ENCODE measurements around the gene TUNAR.

The TUNAR gene

DNA sequence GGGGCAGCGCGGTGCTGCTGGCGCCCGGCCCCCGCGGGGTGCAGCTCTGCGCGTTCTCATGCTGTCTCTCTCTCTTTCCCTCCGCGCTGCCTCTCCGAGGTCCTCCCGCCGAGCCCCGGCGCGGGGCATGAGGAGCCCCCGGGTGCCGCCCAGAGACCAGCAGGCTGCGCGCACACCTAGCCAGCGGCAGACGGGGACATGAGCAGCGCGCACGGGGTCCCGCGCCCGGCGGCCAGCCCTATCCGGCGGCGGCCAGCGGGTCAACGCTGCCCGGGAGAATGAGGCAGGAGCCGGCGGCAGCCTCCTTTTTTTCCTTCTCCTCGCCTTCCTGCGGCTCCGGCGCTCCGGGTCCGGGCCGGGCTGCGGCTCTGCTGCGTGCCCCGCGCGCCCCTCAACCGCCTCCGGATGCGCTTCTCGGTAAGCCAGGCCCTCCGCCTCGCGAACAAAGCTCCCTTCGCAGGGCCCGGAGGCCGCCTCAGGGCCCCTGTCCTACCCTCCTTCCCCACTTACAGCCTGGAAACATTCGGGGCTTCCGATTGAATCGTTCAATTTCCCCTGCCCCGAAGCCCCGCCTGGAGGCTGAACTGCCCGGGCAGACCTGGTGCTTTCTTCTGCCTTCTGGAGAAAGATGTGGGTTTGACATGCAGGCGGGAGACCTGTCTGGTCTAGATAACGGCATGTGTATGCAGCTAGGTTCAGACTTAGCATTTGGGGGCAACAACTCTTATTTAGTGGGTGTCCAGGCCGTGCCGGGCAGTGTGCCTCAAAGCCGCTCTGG is at the start of gene TUNAR:
Gene TUNAR, plus strand, starts transcription at position 72 of the 778 bp plus-strand sequence.
- DNase-seq (ENCODE audit: low read depth): no peak

DNA sequence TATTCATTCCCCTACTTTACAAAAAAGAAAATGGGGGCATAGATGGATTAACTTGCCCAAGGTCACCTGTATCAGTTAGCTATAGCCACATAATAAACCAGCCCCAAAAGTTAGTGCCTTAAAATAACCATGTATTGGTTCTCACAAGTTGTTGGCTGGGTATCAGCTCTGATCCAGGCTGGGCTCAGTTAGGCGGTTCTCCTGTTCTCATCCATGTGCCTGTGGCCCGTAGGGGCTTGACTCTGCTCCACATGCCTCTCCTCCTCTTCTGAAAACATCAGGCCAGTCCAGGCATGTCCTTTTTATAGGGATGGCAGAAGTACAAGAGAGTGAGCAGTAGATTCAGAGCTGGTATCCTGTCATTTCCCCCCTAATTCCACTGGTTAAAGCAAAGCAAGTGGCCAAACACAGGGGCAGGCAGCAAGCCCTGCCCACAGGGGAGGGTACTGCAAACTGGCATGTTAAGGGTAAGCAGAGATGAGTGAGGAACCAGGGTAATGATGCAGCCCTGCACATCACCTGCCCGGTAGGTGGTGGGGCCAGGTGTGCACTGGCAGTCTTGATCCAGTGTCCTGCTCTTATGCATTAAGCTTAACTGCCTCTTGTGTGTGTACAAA is 47.9 kb upstream of the TUNAR start:
- no peak for DNase-seq (ENCODE audit: low read depth)

- no peak for DNase-seq (ENCODE audit: low read depth)
Observed at GRCh38 chr14:95829321-95829720, 47.3 kb upstream of the TUNAR start.

DNA sequence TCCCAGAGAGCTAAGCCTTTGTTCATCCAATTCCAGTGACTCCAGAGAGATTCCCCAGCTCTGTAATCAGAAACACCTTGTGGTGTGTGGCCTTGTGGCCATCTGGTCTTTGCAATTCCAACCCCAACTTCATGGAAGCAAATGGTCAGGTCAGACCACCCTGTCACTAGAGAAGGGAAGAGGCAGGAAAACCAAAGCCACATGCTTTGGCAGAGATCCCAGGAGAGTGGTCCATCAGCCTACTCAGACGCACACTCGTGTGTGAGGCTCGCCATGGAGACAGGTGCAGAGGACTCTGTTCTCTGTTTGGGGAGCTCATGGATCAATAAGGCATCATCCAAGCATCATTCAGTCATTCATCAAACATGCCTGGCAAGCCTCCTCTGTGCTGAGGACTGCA is 46.2 kb upstream of the TUNAR start:
- DNase-seq (ENCODE audit: low read depth): no peak

DNA sequence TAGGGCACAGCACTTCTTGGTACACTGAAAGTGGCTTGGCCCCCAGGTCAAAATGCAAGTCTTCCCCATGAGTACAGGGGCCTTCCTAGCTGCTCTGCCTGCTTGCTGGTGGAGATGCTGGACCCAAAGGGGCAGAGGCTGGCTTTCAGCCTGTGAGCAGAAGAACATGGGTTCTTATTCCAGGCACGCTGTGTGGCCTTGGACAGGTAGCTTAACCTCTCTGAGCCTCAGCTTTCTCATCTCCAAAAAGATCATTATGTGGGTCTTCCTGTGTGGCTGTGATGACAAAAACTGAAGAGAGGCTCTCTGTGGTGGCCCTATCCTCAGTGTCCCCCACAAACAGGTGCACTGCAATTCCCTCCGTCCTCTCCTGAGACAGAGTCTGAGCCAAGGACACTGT is 45.6 kb upstream of the TUNAR start:
- DNase-seq (ENCODE audit: low read depth): no peak

- DNase-seq (ENCODE audit: low read depth): no peak
Observed at GRCh38 chr14:95831468-95831867, 45.2 kb upstream of the TUNAR start.

- DNase-seq (ENCODE audit: low read depth): no peak
Observed at GRCh38 chr14:95832012-95832411, 44.6 kb upstream of the TUNAR start.

DNA sequence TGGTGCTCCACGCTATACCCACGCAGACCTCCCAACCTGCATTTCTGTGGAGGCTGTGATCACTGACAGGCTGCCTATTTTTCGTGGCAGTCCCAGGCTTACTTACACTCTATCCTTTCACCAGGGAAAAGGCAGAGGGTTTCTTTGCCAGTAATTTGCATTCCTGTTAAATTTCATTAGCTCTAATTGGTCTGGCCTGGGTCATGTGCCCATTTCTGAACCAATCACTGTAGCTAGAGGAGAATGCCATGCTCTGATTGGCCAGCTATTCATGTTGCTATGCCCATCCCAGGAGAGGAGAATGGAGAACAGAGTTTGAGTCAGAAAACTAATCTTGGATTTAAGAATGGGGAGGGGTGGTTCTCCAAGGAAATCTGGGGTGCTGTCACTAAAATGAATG is 43.2 kb upstream of the TUNAR start:
- DNase-seq (ENCODE audit: low read depth): no peak

GRCh38 chr14:95834496-95834895 is 42.1 kb upstream of the TUNAR start:
- no peak for DNase-seq (ENCODE audit: low read depth)

GRCh38 chr14:95835121-95835730 is 41.4 kb upstream of the TUNAR start:
- DNase-seq (ENCODE audit: low read depth): no peak

DNA sequence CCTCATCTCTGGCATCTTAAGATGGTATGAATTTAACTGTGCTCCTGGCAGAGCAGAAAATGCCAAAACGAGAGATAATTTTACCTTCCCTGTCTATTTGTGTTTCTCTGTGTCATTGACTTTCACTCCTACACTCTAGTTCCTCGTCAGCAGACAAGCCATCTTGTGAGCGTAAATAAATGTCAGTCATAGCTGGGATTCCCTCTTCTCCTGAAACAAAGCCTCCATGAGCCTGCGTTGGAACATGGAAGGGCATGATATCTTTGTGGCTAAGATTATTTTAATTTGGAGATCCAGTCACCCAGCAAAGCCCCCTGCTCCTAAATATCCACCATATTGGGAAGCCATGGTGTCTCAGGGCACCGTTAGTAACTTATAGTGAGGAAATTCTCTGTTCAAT is 37.8 kb upstream of the TUNAR start:
- no peak for DNase-seq (ENCODE audit: low read depth)

DNA sequence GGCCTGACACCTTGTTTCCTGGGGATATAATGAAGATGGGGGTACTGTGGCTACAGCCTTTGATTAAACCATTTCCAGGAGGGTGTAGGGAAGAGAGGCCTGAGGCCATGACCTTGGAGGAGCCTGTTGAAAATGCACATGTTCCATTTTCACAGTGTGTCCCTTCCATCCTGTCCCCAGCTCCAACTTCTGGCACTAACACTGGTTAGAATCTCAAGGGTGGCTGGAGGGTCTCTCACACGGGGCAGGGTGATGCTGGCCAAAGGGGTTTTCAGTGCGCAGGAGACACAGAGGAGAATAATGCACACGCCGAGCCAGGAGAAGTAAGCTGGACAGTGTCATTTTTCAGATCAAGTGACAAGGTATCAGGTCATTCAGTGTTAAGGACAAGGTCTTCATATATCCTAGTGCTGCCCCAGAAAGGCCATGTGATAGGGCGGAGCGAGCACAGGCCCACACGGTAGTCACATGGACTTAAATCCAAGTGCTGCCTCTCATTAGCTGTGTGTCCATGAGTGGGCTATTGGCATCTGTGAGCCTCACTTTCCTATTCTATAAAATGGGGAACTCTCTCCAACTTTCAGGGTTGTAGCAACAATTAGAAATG is 36.4 kb upstream of the TUNAR start:
- DNase-seq (ENCODE audit: low read depth): no peak

GRCh38 chr14:95841668-95842067 is 35.0 kb upstream of the TUNAR start:
- DNase-seq (ENCODE audit: low read depth): no peak

GRCh38 chr14:95849761-95850160 is 26.9 kb upstream of the TUNAR start:
- DNase-seq (ENCODE audit: low read depth): no peak

DNA sequence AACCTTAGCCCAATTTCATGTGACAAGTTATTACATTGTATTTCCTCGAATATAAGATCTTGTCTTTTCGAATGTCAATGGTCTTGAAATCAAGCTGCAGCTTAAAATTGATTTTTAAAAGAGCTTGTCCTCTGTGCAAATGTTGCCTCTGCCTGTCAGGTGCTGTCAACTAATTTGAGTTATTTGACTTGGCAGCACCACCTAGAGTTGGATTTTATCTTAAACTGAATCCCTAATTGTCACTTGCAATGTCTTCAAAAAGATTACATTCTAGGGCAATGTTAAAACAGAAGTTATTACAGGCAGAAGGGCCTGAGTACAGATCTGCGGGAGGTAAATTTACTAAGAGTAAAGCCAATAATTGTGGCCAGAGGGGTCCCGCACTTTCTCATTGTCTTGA is 26.2 kb upstream of the TUNAR start:
- DNase-seq (ENCODE audit: low read depth): no peak

GRCh38 chr14:95855606-95856005 is 21.0 kb upstream of the TUNAR start:
- DNase-seq (ENCODE audit: low read depth): no peak

DNA sequence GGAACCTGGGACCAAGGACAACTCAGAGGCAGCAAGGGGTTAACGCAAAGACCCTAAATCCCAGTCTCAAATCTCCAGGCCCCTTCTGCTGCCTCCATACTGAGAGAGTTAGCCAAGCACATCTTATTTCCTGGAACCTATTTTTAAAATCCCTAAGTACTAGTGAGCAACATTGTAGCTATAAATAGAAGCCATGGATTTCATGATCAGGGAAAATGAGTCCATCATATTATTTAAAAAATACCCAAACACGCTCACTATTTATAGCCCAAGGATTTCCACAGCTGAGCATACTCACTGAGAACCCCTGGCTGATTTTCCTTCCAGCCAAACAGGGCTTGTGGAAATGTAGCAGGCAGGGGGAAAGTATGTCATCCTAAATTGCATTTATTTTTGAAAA is 19.4 kb upstream of the TUNAR start:
- DNase-seq (ENCODE audit: low read depth): no peak

GRCh38 chr14:95858893-95859292 is 17.7 kb upstream of the TUNAR start:
- no peak for DNase-seq (ENCODE audit: low read depth)

GRCh38 chr14:95862243-95862642 is 14.4 kb upstream of the TUNAR start:
- DNase-seq (ENCODE audit: low read depth): no peak

DNA sequence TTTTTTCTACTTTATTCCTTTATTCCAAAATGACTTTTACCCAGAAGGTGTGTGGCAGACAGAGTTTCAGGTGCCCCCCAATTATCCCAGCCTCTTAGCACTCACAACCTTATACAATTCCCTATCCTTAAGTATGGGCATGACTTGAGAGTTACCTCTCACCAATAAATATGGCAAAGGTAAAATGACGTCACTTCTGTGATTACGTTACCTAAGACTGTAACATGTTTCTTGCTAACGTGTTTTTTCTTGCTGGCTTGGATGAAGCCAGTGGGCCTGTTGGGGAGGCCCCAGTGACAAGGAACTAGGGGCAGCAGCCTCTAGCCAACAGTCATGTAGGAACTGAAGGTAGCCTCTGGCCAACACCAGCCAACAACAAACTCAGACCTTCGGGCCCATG is 13.3 kb upstream of the TUNAR start:
- no peak for DNase-seq (ENCODE audit: low read depth)

- DNase-seq (ENCODE audit: low read depth): no peak
Observed at GRCh38 chr14:95869776-95870175, 6.9 kb upstream of the TUNAR start.

DNA sequence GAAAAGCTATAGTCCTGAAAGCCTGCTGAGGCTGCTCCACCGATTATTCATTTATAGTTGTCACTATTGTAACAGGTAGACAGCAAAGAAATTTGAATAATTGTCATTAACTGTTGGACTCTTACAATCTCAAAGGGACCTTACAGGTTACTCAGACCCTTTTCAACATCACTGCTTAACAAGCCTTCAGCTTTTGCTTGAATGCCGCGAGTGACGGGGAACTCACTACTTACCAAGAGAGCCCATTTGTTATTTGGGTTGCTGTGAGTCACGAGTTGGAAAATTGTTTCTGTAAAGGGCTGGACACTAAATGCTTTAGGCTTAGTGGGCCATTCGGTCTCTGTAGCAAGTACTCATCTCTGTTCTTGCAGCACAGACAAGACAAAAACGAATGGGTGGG is 5.9 kb upstream of the TUNAR start:
- no peak for DNase-seq (ENCODE audit: low read depth)

- no peak for DNase-seq (ENCODE audit: low read depth)
Observed at GRCh38 chr14:95871531-95871930, 5.1 kb upstream of the TUNAR start.
